ENCODE measurements around the gene TRIM3.

GRCh38 chr11:6400431-6401345 is 73.1 kb downstream of the TRIM3 start:
- TF ChIP-seq CTCF (IDR thresholded peaks at IDR 0.05; ENCODE audit: low read length) (no peak), EZH2 (IDR thresholded peaks at IDR 0.05; ENCODE audit: borderline replicate concordance, low read length) (no peak)

All from OCI-LY1 (cell line).